HepG2 (cell line): ENCODE data around the gene SLC25A1. TPM values are rescaled to one million over a fixed set of nuclear protein-coding genes. Genes with fewer than 3 reads are reported as not detected.

Experiments used
- ARID2 ChIP-seq: sonication (generic); formaldehyde crosslinking; IDR thresholded peaks from 2 replicates; pipeline ENCODE4 v1.8.1; 2022; ENCODE audit warnings: mild to moderate bottlenecking, missing genetic modification reagents, borderline replicate concordance
- CHD2 ChIP-seq: IDR thresholded peaks from 2 replicates; pipeline ENCODE4 v1.6.1; 2011; ENCODE audit warnings: low read depth, low read length, improper control_type of control experiment
- GATAD1 ChIP-seq: IDR thresholded peaks from 2 replicates; pipeline ENCODE4 v1.6.1; 2016; ENCODE audit warnings: missing genetic modification reagents, missing compliant biosample characterization
- ZNF331 ChIP-seq: sonication (generic); formaldehyde crosslinking; IDR thresholded peaks from 2 replicates; pipeline ENCODE4 v1.4.0; 2020; ENCODE audit warnings: missing genetic modification reagents
- ZNF574 ChIP-seq: sonication (generic); formaldehyde crosslinking; IDR thresholded peaks from 2 replicates; pipeline ENCODE4 v1.4.0; 2020; ENCODE audit warnings: missing genetic modification reagents
- ZNF768 ChIP-seq: sonication (generic); formaldehyde crosslinking; IDR thresholded peaks from 2 replicates; pipeline ENCODE4 v1.4.0; 2020; ENCODE audit warnings: missing genetic modification reagents
- polyA plus RNA-seq, 8 experiments: library from polyadenylated mRNA; depleted of rRNA in 3 of 8; stranded (reverse) in 7 of 8; unstranded in 1 of 8; fragments of >200 nt; fragmentation: Illumina TruSeq in 4 of 8; extraction: Trizol in 4 of 8; gene quantifications; 2 replicates each; pipeline versions ENCODE4 v1.2.1 to v1.2.3, GENCODE V29; 2011 to 2016; ENCODE audit warnings: low read depth in 4 of 8, missing spikeins in 1 of 8, mixed read lengths in 1 of 8; ENCODE audit not compliant: insufficient read depth in 1 of 8
- total RNA-seq, 5 experiments: library from RNA; depleted of rRNA; stranded (reverse); fragments of >200 nt; fragmentation: Illumina TruSeq; extraction: Trizol; gene quantifications; 2 replicates each; pipeline ENCODE4 v1.2.3, GENCODE V29; 2016; ENCODE audit warnings: low read depth in 1 of 5
- TF ChIP-seq, protein P1 (sequence below): sonication (generic); formaldehyde crosslinking; IDR thresholded peaks from 2 replicates; pipeline ENCODE4 v1.4.0; 2020; ENCODE audit warnings: mild to moderate bottlenecking, missing genetic modification reagents, borderline replicate concordance
- TF ChIP-seq, protein P2 (sequence below): sonication (generic); formaldehyde crosslinking; IDR thresholded peaks from 2 replicates; pipeline ENCODE4 v1.5.1; 2020; ENCODE audit warnings: mild to moderate bottlenecking, missing genetic modification reagents, moderate library complexity

The SLC25A1 gene
- total and polyA plus RNA-seq, 2 of the 13 experiments (the other 11 are each of a cell fraction or from before 2014, with no cell fraction given), result 49.4 to 161 TPM

DNA sequence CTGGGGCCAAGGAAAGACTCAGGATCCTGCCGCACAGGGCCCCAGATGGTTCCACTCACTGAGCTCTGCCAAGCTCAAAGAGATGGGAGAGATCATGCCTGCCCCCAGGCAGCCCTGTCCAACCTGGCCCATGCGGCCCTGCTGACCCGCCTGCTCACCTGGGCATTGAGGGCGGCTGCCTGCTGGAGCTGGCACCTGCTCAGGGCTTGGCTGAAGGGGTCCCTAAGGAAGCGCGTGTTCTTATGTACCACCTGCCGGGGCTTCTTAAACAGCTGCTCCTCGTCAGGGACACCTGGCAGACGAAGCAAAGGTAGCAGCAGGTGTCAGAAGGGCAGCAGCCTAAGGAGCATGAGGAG is 39.6 kb downstream of the SLC25A1 start (continued):
- no peak for TF ChIP-seq ZNF574 (CRISPR knock-in tag)
- TF ChIP-seq, protein P1, sequence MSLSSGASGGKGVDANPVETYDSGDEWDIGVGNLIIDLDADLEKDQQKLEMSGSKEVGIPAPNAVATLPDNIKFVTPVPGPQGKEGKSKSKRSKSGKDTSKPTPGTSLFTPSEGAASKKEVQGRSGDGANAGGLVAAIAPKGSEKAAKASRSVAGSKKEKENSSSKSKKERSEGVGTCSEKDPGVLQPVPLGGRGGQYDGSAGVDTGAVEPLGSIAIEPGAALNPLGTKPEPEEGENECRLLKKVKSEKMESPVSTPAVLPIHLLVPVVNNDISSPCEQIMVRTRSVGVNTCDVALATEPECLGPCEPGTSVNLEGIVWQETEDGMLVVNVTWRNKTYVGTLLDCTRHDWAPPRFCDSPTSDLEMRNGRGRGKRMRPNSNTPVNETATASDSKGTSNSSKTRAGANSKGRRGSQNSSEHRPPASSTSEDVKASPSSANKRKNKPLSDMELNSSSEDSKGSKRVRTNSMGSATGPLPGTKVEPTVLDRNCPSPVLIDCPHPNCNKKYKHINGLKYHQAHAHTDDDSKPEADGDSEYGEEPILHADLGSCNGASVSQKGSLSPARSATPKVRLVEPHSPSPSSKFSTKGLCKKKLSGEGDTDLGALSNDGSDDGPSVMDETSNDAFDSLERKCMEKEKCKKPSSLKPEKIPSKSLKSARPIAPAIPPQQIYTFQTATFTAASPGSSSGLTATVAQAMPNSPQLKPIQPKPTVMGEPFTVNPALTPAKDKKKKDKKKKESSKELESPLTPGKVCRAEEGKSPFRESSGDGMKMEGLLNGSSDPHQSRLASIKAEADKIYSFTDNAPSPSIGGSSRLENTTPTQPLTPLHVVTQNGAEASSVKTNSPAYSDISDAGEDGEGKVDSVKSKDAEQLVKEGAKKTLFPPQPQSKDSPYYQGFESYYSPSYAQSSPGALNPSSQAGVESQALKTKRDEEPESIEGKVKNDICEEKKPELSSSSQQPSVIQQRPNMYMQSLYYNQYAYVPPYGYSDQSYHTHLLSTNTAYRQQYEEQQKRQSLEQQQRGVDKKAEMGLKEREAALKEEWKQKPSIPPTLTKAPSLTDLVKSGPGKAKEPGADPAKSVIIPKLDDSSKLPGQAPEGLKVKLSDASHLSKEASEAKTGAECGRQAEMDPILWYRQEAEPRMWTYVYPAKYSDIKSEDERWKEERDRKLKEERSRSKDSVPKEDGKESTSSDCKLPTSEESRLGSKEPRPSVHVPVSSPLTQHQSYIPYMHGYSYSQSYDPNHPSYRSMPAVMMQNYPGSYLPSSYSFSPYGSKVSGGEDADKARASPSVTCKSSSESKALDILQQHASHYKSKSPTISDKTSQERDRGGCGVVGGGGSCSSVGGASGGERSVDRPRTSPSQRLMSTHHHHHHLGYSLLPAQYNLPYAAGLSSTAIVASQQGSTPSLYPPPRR (CRISPR knock-in tag), result no peak
- no peak for TF ChIP-seq ZNF331 (CRISPR knock-in tag)
- TF ChIP-seq, protein P2, sequence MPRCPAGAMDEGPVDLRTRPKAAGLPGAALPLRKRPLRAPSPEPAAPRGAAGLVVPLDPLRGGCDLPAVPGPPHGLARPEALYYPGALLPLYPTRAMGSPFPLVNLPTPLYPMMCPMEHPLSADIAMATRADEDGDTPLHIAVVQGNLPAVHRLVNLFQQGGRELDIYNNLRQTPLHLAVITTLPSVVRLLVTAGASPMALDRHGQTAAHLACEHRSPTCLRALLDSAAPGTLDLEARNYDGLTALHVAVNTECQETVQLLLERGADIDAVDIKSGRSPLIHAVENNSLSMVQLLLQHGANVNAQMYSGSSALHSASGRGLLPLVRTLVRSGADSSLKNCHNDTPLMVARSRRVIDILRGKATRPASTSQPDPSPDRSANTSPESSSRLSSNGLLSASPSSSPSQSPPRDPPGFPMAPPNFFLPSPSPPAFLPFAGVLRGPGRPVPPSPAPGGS, result no peak
- no peak for TF ChIP-seq ZNF768 (CRISPR knock-in tag)
- TF ChIP-seq CHD2, result no peak
- TF ChIP-seq ARID2 (CRISPR knock-in tag), result no peak
- TF ChIP-seq GATAD1, result no peak
